HEK293 (cell line): Measurements from ENCODE around the gene FOXP1.
A peak's percentile ranks its signal among the peaks of the same experiment; 100 is the strongest.

ENCODE experiments used
- GLI2 ChIP-seq: fragments of 450-650 bp; formaldehyde crosslinking; IDR thresholded peaks from 2 replicates; pipeline ENCODE4; 2017; ENCODE audit warnings: missing biosample characterization, missing genetic modification characterization, low read depth, borderline replicate concordance
- HIC1 ChIP-seq: fragments of 450-650 bp; formaldehyde crosslinking; IDR thresholded peaks from 2 replicates; pipeline ENCODE4 v1.5.1; 2016; ENCODE audit warnings: missing biosample characterization, missing genetic modification characterization
- HOXA7 ChIP-seq: sonication (generic); formaldehyde crosslinking; IDR thresholded peaks from 2 replicates; pipeline ENCODE4 v1.8.1; 2022; ENCODE audit warnings: missing genetic modification reagents, borderline replicate concordance
- KLF16 ChIP-seq: fragments of 450-650 bp; formaldehyde crosslinking; IDR thresholded peaks from 2 replicates; pipeline ENCODE4 v1.5.1; 2017; ENCODE audit warnings: missing biosample characterization, missing genetic modification characterization
- KLF17 ChIP-seq: fragments of 450-650 bp; formaldehyde crosslinking; IDR thresholded peaks from 2 replicates; pipeline ENCODE4 v1.5.1; 2016; ENCODE audit warnings: missing biosample characterization, missing genetic modification characterization
- MZF1 ChIP-seq: fragments of 450-650 bp; formaldehyde crosslinking; IDR thresholded peaks from 2 replicates; pipeline ENCODE4 v1.5.1; 2017; ENCODE audit warnings: missing biosample characterization, missing genetic modification characterization, borderline replicate concordance
- SCRT1 ChIP-seq: fragments of 450-650 bp; formaldehyde crosslinking; IDR thresholded peaks from 2 replicates; pipeline ENCODE4 v1.5.1; 2016; ENCODE audit warnings: missing biosample characterization, missing genetic modification characterization, borderline replicate concordance
- ZBTB11 ChIP-seq: fragments of 450-650 bp; formaldehyde crosslinking; conservative IDR thresholded peaks from 2 replicates; pipeline ENCODE4 v1.5.1; 2016; ENCODE audit warnings: low read depth, missing biosample characterization, missing genetic modification characterization
- ZBTB8A ChIP-seq: fragments of 450-650 bp; formaldehyde crosslinking; IDR thresholded peaks from 2 replicates; pipeline ENCODE4 v1.5.1; 2016; ENCODE audit warnings: missing biosample characterization, missing genetic modification characterization
- ZFHX2 ChIP-seq: fragments of 450-650 bp; formaldehyde crosslinking; conservative IDR thresholded peaks from 2 replicates; pipeline ENCODE4 v1.5.1; 2016; ENCODE audit warnings: missing biosample characterization, missing genetic modification characterization
- ZNF10 ChIP-seq: fragments of 450-650 bp; formaldehyde crosslinking; IDR thresholded peaks from 2 replicates; pipeline ENCODE4 v1.5.1; 2017; ENCODE audit warnings: missing biosample characterization, missing genetic modification characterization
- ZNF140 ChIP-seq: fragments of 450-650 bp; formaldehyde crosslinking; IDR thresholded peaks from 2 replicates; pipeline ENCODE4 v1.5.1; 2016; ENCODE audit warnings: missing biosample characterization, missing genetic modification characterization
- ZNF148 ChIP-seq: fragments of 450-650 bp; formaldehyde crosslinking; IDR thresholded peaks from 2 replicates; pipeline ENCODE4 v1.5.0; 2017; ENCODE audit warnings: missing biosample characterization, missing genetic modification characterization, borderline replicate concordance
- ZNF175 ChIP-seq: fragments of 450-650 bp; formaldehyde crosslinking; IDR thresholded peaks from 2 replicates; pipeline ENCODE4 v1.5.1; 2016; ENCODE audit warnings: missing biosample characterization, missing genetic modification characterization
- ZNF18 ChIP-seq: fragments of 450-650 bp; formaldehyde crosslinking; IDR thresholded peaks from 2 replicates; pipeline ENCODE4 v1.5.1; 2016; ENCODE audit warnings: missing biosample characterization, missing genetic modification characterization
- ZNF184 ChIP-seq: fragments of 450-650 bp; IDR thresholded peaks from 2 replicates; pipeline ENCODE4 v1.5.1; 2018; ENCODE audit warnings: missing biosample characterization, mild to moderate bottlenecking, missing genetic modification characterization
- ZNF248 ChIP-seq: fragments of 450-650 bp; formaldehyde crosslinking; IDR thresholded peaks from 2 replicates; pipeline ENCODE4 v1.5.1; 2017; ENCODE audit warnings: missing biosample characterization, missing genetic modification characterization
- ZNF324 ChIP-seq: fragments of 450-650 bp; formaldehyde crosslinking; IDR thresholded peaks from 2 replicates; pipeline ENCODE4 v1.5.1; 2016; ENCODE audit warnings: missing biosample characterization, missing genetic modification characterization
- ZNF366 ChIP-seq: fragments of 450-650 bp; formaldehyde crosslinking; conservative IDR thresholded peaks from 2 replicates; pipeline ENCODE4 v1.5.1; 2016; ENCODE audit warnings: missing biosample characterization, missing genetic modification characterization
- ZNF423 ChIP-seq: fragments of 450-650 bp; formaldehyde crosslinking; IDR thresholded peaks from 2 replicates; pipeline ENCODE4 v1.5.1; 2016; ENCODE audit warnings: missing biosample characterization, missing genetic modification characterization
- ZNF501 ChIP-seq: fragments of 450-650 bp; formaldehyde crosslinking; IDR thresholded peaks from 2 replicates; pipeline ENCODE4 v1.5.1; 2016; ENCODE audit warnings: missing biosample characterization, missing genetic modification characterization
- ZNF561 ChIP-seq: fragments of 450-650 bp; IDR thresholded peaks from 2 replicates; pipeline ENCODE4 v1.5.1; 2018; ENCODE audit warnings: missing biosample characterization, missing genetic modification characterization, borderline replicate concordance
- ZNF654 ChIP-seq: fragments of 450-650 bp; formaldehyde crosslinking; IDR thresholded peaks from 2 replicates; pipeline ENCODE4 v1.5.1; 2016; ENCODE audit warnings: low read depth, missing biosample characterization, missing genetic modification characterization
- ZNF704 ChIP-seq: fragments of 450-650 bp; formaldehyde crosslinking; IDR thresholded peaks from 2 replicates; pipeline ENCODE4 v1.5.1; 2016; ENCODE audit warnings: missing biosample characterization, missing genetic modification characterization
- ZNF776 ChIP-seq: fragments of 450-650 bp; formaldehyde crosslinking; IDR thresholded peaks from 2 replicates; pipeline ENCODE4 v1.5.0; 2017; ENCODE audit warnings: missing biosample characterization, missing genetic modification characterization, borderline replicate concordance
- ZNF792 ChIP-seq: fragments of 450-650 bp; formaldehyde crosslinking; IDR thresholded peaks from 2 replicates; pipeline ENCODE4 v1.5.1; 2016; ENCODE audit warnings: missing biosample characterization, missing genetic modification characterization
- ZNF843 ChIP-seq: fragments of 450-650 bp; formaldehyde crosslinking; IDR thresholded peaks from 2 replicates; pipeline ENCODE4 v1.5.1; 2016; ENCODE audit warnings: missing biosample characterization, missing genetic modification characterization

Gene FOXP1

GRCh38 chr3:71102111-71102983, 481.2 kb downstream of the FOXP1 start (continued):
- TF ChIP-seq ZNF10 (tag by site-specific recombination), result no peak; the same call in 1 of the 2 replicates
- no peak for TF ChIP-seq ZFHX2 (tag by site-specific recombination)
- no peak for TF ChIP-seq MZF1 (tag by site-specific recombination)
- 0 out of 2 replicates have a peak, but pooled peaks have one; percentile 64 for TF ChIP-seq ZNF792 (tag by site-specific recombination)
- TF ChIP-seq ZNF654 (tag by site-specific recombination), result 0 out of 2 replicates have a peak, but pooled peaks have one; percentile 26
- peak; percentile 45; the same call in 1 of the 2 replicates for TF ChIP-seq SCRT1 (tag by site-specific recombination)
- peak; percentile 97 for TF ChIP-seq ZNF366
- peak; percentile 77 for TF ChIP-seq KLF17 (tag by site-specific recombination)
- TF ChIP-seq GLI2 (tag by site-specific recombination), result peak; percentile 95
- peak; percentile 47; the same call in 1 of the 2 replicates for TF ChIP-seq ZNF561 (tag by site-specific recombination)
- TF ChIP-seq ZNF501 (tag by site-specific recombination), result peak; percentile 27; the same call in 1 of the 2 replicates
- TF ChIP-seq ZNF175 (tag by site-specific recombination), result no peak
- peak; percentile 89 for TF ChIP-seq ZNF324
- no peak for TF ChIP-seq ZNF776 (tag by site-specific recombination)
- no peak for TF ChIP-seq ZNF148 (tag by site-specific recombination)
- no peak for TF ChIP-seq ZNF248
- no peak for TF ChIP-seq ZNF704 (tag by site-specific recombination)
- no peak for TF ChIP-seq ZBTB8A (tag by site-specific recombination)
- no peak for TF ChIP-seq ZNF423 (tag by site-specific recombination)
- peak; percentile 95 for TF ChIP-seq ZNF843 (tag by site-specific recombination)
- no peak for TF ChIP-seq ZNF140
- no peak for TF ChIP-seq ZNF18
- TF ChIP-seq HOXA7 (CRISPR knock-in tag), result no peak
- peak; percentile 87 for TF ChIP-seq HIC1 (tag by site-specific recombination)
- TF ChIP-seq ZNF184, result 0 out of 2 replicates have a peak, but pooled peaks have one; percentile 26
- TF ChIP-seq KLF16, result no peak
- no peak for TF ChIP-seq ZBTB11 (tag by site-specific recombination)
